Spleen (tissue), 7 donors: ENCODE results near the gene MARCHF10.

Experiments used
- CTCF ChIP-seq, 11 experiments: fragments of 200-600 bp in 7 of 11; fragments of 450-650 bp in 4 of 11; sonication (generic) in 4 of 11; IDR thresholded peaks in 8 of 11; conservative IDR thresholded peaks in 3 of 11; 1 replicate in 7 of 11; 2 replicates in 4 of 11; pipeline versions ENCODE4 v1.4.0 to v1.8.0; 2016 to 2021; ENCODE audit warnings: antibody characterized with exemption in 11 of 11, inconsistent platforms in 4 of 11, mild to moderate bottlenecking in 1 of 11
- POLR2A ChIP-seq, 3 donors: fragments of 450-650 bp; IDR thresholded peaks; one replicate each; pipeline ENCODE4 v1.5.1; 2017; ENCODE audit warnings: antibody characterized with exemption in 3 of 3, mild to moderate bottlenecking in 1 of 3
- POLR2AphosphoS5 ChIP-seq, 3 donors: sonication (generic); formaldehyde crosslinking; IDR thresholded peaks; one replicate each; pipeline ENCODE4 v1.5.1; 2017; ENCODE audit warnings: antibody characterized with exemption in 3 of 3
- donor health status: DM: no; HTN: no; CAD: no; lungs with moderate emphysema.
- donor health status: DM: no; HTN: no; CAD: no.
- donor health status: DM: no; HTN: no; CAD: no.

- TF ChIP-seq CTCF (IDR thresholded peaks at IDR 0.05 in 8 of 11, conservative IDR thresholded peaks at IDR 0.05 in 3 of 11) (no peak), POLR2AphosphoS5 (IDR thresholded peaks at IDR 0.05) (no peak), POLR2A (IDR thresholded peaks at IDR 0.05) (no peak)
These were observed 104.8 kb downstream of the MARCHF10 start for GRCh38 chr17:62703261-62703775.
